HG03521 (cell line): ENCODE results near the gene SRP14.
"Not testable (repeated sequence)": the region's sequence is repeated elsewhere in the genome, so short reads cannot be mapped to it uniquely, and the experiment has no call there.

Experiments used
- ATAC-seq: cut with Tn5 transposase; IDR thresholded peaks from one replicate; pipeline ENCODE4 v1.9.1; 2021; ENCODE audit warnings: mild to moderate bottlenecking, moderate library complexity; ENCODE audit not compliant: unreplicated experiment

Gene SRP14

DNA sequence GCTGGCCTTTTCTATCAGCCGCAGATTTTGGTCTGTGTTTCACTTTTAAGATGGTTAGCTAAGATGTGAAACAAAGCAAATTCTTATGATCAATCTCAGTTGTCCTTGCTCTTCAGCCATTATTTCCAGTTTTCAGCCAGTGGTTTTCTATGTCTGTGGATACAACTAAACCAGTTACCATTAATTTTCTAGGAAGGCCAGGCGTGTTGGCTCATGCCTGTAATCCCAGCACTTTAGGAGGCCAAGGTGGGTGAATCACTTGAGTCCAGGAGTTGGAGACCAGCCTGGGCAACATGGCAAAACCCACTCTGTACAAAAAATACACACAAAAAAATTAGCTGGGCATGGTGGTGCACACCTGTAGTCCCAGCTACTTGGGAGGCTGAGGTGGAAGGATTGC lies 42.8 kb downstream of the SRP14 start:
- ATAC-seq: not testable (repeated sequence)

- not testable (repeated sequence) for ATAC-seq
These were observed 46.0 kb downstream of the SRP14 start for GRCh38 chr15:39992953-39993352.

DNA sequence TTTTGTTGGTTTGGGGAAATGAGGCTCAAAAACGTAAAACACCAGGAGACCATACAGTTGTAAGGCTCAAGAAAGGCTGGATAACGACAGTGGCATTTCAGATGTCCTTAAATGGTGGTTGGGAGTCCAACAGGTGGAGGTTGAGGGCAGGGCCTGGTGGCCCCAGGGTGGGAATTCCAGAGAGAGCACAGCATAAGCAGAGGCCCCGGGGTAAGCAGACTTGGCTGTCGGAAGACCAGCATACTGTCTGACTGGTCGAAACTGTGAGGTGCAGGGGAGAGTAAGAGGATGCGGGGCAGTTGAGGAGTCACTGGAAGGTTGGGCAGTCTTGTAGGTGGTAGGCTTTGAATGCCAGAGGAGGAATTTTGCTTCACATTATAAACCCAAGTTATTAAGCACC lies 48.3 kb downstream of the SRP14 start:
- ATAC-seq: no peak

- no peak for ATAC-seq
These were observed 51.2 kb downstream of the SRP14 start for GRCh38 chr15:39987821-39988220.
